ENCODE results near the gene GNB1L.
"Not testable (repeated sequence)": the region's sequence is repeated elsewhere in the genome, so short reads cannot be mapped to it uniquely, and the experiment has no call there.

The GNB1L gene

DNA sequence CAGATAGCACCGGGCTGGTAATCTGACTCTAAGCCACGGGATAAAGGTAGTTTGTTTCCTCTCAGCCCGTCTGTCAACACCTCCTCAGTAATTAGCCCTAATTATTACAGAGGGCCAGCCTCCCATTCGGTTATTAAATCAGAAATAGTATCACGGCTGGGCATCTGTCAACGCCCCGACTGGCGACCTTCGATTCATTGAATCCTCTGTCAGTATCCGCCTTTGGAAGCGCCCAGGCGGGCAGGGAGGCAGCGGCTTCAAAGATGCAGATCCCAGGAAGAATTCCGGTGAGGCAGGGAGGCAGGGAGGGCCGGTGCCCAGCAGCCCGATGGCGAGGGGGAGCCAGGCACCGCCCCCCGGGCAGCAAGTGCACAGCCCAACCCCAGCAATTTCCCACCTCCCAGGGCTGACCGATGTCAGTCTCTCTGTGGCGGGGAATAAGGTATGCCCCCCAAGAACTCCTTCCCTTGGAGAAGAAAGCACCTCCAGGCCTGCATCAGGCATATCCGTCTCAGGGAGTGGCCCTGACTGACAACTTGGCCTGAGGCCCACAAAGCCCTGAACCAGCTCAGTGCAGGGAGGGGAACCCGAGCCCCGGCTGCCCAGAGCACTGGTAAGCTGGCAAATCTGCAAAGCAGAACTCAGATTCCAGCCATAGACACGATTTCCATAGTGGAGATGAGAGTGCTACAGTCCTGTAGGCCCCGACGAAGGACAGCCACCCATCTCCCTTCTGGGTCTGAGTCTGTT is 11.4 kb downstream of the GNB1L start:
- DNase-seq (ENCODE audit: low spot score) = no peak

DNA sequence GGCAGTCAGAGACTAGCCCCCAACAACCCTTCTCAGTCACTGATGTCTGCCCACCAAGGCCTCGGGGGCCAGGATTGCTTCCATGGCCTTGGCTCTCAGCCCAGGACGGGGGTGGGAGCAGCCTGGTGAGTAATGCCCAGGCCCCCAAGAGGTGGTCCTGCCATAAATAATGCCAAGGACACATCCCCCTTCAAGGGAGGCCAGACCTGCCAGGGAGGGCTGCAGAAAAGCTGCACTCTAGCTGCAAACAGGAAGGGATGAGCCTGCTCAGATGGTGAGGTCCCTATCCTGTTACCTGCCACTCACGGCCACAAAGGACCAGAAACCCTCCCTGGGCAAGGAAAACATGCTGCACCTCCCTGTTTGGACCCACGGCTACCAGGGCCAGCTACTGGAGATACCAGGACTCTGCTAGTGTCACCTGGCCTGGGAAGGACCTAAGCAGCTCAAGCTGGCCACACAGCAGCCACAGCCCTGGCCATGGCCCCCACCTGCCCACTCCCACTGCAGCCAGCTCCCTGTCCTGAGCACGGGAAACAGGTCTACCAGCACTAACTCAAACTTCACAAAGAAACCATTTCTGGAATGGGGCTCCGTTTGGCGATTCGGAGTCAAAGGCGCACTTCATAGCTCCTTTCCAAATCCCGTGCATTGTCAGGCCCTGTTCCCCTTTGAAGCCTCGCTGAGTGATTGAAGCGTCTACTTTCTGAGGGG is 12.1 kb downstream of the GNB1L start:
- DNase-seq (ENCODE audit: low spot score) = no peak

- DNase-seq (ENCODE audit: low spot score) = no peak
Measured at GRCh38 chr22:19841641-19842392, 12.9 kb downstream of the GNB1L start.

- DNase-seq (ENCODE audit: low spot score) = no peak
Measured at GRCh38 chr22:19840955-19841640, 13.6 kb downstream of the GNB1L start.

DNA sequence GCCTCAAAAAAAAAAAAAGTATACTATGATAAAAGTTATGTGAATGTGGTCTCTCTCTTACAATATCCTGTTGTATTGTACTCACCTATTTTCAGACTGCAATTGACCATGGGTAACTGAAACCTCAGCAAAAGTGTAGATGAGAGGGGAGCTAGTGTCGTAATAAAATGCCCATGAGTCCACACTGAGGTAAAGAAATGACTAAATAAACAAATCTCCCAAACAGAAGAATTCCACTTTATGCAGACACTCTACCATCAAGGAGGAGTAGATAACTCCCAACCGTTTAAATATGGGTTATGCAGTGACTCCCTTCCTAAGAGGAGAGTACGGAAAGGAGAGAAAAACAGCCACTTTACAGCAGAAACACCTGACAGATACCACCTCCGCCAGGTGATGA is 14.6 kb downstream of the GNB1L start:
- no peak for DNase-seq (ENCODE audit: low spot score)

DNA sequence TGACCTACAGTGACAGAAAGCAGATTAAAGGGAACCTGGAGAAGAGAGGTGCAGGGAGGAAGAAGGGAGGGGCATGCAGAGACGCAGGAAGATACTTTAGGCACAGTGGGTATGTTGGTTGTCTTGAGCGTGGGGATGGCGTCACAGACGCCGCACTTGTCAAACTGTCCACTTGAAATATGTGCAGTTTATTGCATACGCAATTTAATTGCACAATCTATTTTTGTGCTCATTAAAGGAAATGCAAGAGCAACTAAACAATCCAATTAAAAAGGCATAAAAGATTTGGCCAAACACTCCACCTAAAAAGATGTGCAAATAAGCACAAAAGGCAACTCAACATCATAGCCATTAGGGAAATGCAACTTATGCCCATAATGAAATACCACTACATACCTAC is 16.8 kb downstream of the GNB1L start:
- no peak for DNase-seq (ENCODE audit: low spot score)

DNA sequence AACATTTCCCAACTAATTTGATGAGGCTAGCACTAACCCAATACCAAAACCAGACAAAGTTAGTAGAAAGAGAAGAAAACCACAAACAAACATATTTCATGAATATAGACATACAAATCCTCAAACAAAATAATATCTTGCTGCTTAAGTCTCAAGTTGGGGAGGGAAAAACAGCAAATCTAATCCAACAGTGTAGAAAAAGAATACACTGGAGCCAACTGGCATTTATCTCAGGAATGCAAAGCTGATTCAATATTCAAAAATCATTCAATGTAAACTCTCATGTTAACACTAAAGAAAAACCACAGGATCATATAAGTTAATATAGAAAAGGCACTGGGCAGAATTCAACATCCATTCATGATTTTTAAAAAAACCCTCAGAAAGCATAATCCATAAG is 18.2 kb downstream of the GNB1L start:
- no peak for DNase-seq (ENCODE audit: low spot score)

DNA sequence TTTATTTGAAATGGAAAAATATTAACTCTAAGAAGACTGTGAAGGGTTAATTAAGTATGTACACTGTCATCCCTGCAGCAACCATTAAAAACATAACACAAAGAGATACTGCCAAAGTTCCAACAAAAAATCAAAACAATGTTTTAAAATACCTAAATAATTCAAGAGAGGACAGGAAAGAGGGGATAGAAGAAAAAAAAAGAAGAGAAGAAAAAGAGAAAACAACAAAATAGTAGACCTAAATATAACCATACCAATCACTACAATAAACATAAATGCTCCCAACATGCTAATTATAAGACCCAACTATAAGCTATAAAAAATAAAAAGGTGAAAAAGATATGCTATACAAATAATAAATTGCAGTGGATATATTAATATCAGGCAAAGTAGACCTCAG is 20.1 kb downstream of the GNB1L start:
- DNase-seq (ENCODE audit: low spot score) = no peak

DNA sequence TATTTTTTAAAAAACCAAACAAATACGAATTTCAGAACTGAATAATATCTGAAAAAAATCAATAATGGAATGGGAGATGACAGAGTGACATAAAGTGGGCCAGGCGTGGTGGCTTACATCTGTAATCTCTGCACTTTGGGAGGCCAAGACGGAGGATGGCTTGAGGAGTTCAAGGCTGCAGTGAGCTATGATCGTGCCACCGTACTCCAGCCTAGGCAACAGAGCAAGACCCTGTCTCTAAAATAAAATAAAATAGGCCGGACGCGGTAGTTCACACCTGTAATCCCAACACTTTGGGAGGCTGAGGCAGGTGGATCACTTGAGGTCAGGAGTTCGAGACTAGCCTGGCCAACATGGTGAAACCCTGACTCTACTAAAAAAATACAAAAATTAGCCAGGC is 21.3 kb downstream of the GNB1L start:
- not testable (repeated sequence) for DNase-seq (ENCODE audit: low spot score)

GRCh38 chr22:19832476-19833108 is 22.1 kb downstream of the GNB1L start:
- DNase-seq (ENCODE audit: low spot score) = no peak

- not testable (repeated sequence) for DNase-seq (ENCODE audit: low spot score)
Measured at GRCh38 chr22:19831979-19832378, 22.7 kb downstream of the GNB1L start.

GRCh38 chr22:19831016-19831415 is 23.7 kb downstream of the GNB1L start:
- DNase-seq (ENCODE audit: low spot score) = no peak

DNA sequence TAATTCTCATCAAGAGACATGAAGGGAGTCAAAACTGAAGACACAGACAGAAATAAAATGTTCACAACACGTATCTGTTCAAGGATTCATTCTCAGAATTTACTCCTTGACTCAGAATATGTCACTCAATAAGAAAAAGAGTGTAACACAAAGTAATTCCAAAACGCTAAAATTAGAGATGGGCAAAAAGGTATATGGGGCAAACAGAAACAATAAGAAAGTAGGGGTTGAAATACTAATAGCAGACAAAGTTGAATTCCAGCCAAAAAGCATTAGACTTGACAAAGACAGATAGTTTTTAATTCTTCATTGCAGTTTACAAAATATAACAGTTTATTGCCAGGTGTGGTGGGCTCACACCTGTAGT is 26.7 kb downstream of the GNB1L start:
- no peak for DNase-seq (ENCODE audit: low spot score)

GRCh38 chr22:19827341-19828034 is 27.2 kb downstream of the GNB1L start:
- DNase-seq (ENCODE audit: low spot score) = no peak

DNA sequence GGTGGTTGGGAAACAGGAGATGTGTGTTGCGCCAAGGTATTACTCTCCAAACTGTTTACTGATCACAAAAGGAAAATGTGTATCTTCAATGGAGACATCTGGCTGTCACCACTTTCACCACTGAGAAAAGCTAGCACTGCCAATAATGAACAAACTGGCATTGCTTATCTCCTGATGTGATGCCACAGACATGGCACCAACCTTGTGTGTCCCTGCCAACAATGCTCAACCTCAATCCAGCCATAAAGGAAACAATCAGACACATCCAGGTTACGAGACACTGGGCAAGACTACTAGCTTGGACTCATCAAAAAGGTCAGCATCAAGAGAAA is 28.1 kb downstream of the GNB1L start:
- no peak for DNase-seq (ENCODE audit: low spot score)

GRCh38 chr22:19825904-19826618 is 28.6 kb downstream of the GNB1L start:
- DNase-seq (ENCODE audit: low spot score) = no peak

GRCh38 chr22:19824926-19825339 is 29.7 kb downstream of the GNB1L start:
- no peak for DNase-seq (ENCODE audit: low spot score)

GRCh38 chr22:19824212-19824925 is 30.3 kb downstream of the GNB1L start:
- DNase-seq (ENCODE audit: low spot score) = no peak

- no peak for DNase-seq (ENCODE audit: low spot score)
Measured at GRCh38 chr22:19823902-19824211, 30.8 kb downstream of the GNB1L start.

- no peak for DNase-seq (ENCODE audit: low spot score)
Measured at GRCh38 chr22:19823191-19823901, 31.3 kb downstream of the GNB1L start.
